Lung (tissue), 12 donors: ENCODE data around the gene HERC6. TPM values are rescaled to one million over a fixed set of nuclear protein-coding genes. Genes with fewer than 3 reads are reported as not detected.

Experiments
- ATAC-seq: fragments of 200-7000 bp; cut with Tn5 transposase; one replicate; pipeline ENCODE4 v1.9.1; 2020; ENCODE audit warnings: moderate number of reproducible peaks; ENCODE audit not compliant: insufficient read depth, low FRiP score
- DNase-seq, 3 donors: peaks; one replicate each; pipeline ENCODE4 v3.0.0-alpha.2; 2013 to 2017
- H3K27ac ChIP-seq, 2 donors: one replicate each; pipeline ENCODE4 v1.5.1; 2013; ENCODE audit warnings: mild to moderate bottlenecking in 2 of 2, moderate library complexity in 2 of 2, control low read depth in 1 of 2, inconsistent platforms in 1 of 2, low read depth in 1 of 2, low read length in 1 of 2
- H3K27me3 ChIP-seq, 3 donors: one replicate each; pipeline ENCODE4 v1.5.1; 2013; ENCODE audit warnings: low read length in 2 of 3; ENCODE audit not compliant: control insufficient read depth in 3 of 3, insufficient read depth in 3 of 3
- H3K36me3 ChIP-seq, 4 donors: one replicate each; pipeline ENCODE4 v1.5.1; 2013; ENCODE audit warnings: low read length in 4 of 4, mild to moderate bottlenecking in 1 of 4, moderate library complexity in 1 of 4; ENCODE audit not compliant: control insufficient read depth in 4 of 4, insufficient read depth in 4 of 4
- H3K4me1 ChIP-seq, 5 donors: one replicate each; pipeline ENCODE4 v1.5.1; 2013; ENCODE audit warnings: low read length in 5 of 5, mild to moderate bottlenecking in 2 of 5, moderate library complexity in 1 of 5; ENCODE audit not compliant: control insufficient read depth in 5 of 5, insufficient read depth in 5 of 5
- H3K4me3 ChIP-seq: one replicate; pipeline ENCODE4 v1.5.1; 2013; ENCODE audit warnings: mild to moderate bottlenecking, control low read depth, moderate library complexity
- H3K9ac ChIP-seq, 2 donors: one replicate each; pipeline ENCODE4 v1.5.1; 2013; ENCODE audit warnings: low read length in 2 of 2, control low read depth in 1 of 2; ENCODE audit not compliant: insufficient read depth in 1 of 2
- H3K9me3 ChIP-seq, 4 donors: one replicate each; pipeline ENCODE4 v1.5.1; 2013; ENCODE audit warnings: low read length in 3 of 4, mild to moderate bottlenecking in 1 of 4, moderate library complexity in 1 of 4; ENCODE audit not compliant: control insufficient read depth in 4 of 4, insufficient read depth in 3 of 4
- CTCF ChIP-seq: IDR thresholded peaks from 2 replicates; pipeline ENCODE4 v1.5.1; 2012; ENCODE audit warnings: mild to moderate bottlenecking; ENCODE audit errors: control extremely low read depth, extremely low read depth
- WGBS, 2 donors: extraction: QIAGEN DNeasy Blood & Tissue Kit; methylation state at CpG; one replicate each; pipeline ENCODE4 v1.1.7; 2013; 5-methylcytosine and 5-hydroxymethylcytosine counted together
- polyA plus RNA-seq, 2 donors: library from polyadenylated mRNA; stranded (reverse); fragments of 200-250 nt; gene quantifications; one replicate each; pipeline ENCODE4 v1.2.1, GENCODE V29; 2013
- total RNA-seq, 2 donors: library from RNA; depleted of rRNA in 1 of 2; stranded (reverse); fragments of >200 nt in 1 of 2; gene quantifications; one replicate each; pipeline ENCODE4 v1.2.1, GENCODE V29; 2014 to 2021
- donor health status: control.
- donor health status: control.
- donor health status: Bipolar disorder and iron deficiency.
- donor health status: healthy.
- donor health status: DM: yes; HTN: yes; CAD: no.

Gene HERC6
- total and polyA plus RNA-seq, 4 donors: 3.4 to 21.7 (median 10.0) TPM

GRCh38 chr4:88467392-88467791 lies 88.7 kb downstream of the HERC6 start:
- H3K4me3 ChIP-seq: no peak overlapping the region
- H3K27me3 ChIP-seq: peaks cover 0 to under 1% (median 0%) of the 10 kb centered on the region in 3 donors
- ATAC-seq (no peak), DNase-seq (no peak)
- WGBS, 2 donors: 73 to 84% methylated on average over 2 of the region's 2 CpGs
- peaks cover 3 to 23% (median 8%) of the 10 kb centered on the region in 4 donors for H3K36me3 ChIP-seq
- no peak overlapping the region for H3K9ac ChIP-seq
- H3K4me1 ChIP-seq: no peaks in the 10 kb centered on the region
- no peak overlapping the region for H3K27ac ChIP-seq
- TF ChIP-seq CTCF: no peak
- no peaks in the 10 kb centered on the region for H3K9me3 ChIP-seq

GRCh38 chr4:88477229-88477860 lies 98.7 kb downstream of the HERC6 start:
- Histone ChIP-seq H3K27me3 (peaks cover 0 to 3% (median 0%) of the 10 kb centered on the region in 3 donors), H3K36me3 (peaks cover 0 to 12% (median under 1%) of the 10 kb centered on the region in 4 donors), H3K9ac (no peak overlapping the region), H3K4me1 (peaks cover 0 to 3% (median 0%) of the 10 kb centered on the region in 5 donors), H3K4me3 (no peak overlapping the region), H3K27ac (no peak overlapping the region), H3K9me3 (no peaks in the 10 kb centered on the region)
- WGBS, 2 donors: 57 to 75% methylated on average over 5 of the region's 5 CpGs
- ATAC-seq (no peak), DNase-seq (no peak)
- TF ChIP-seq CTCF: no peak

GRCh38 chr4:88478247-88478646 lies 99.6 kb downstream of the HERC6 start:
- Histone ChIP-seq H3K27me3 (no peaks in the 10 kb centered on the region), H3K27ac (no peak overlapping the region), H3K36me3 (peaks cover 0 to 12% (median under 1%) of the 10 kb centered on the region in 4 donors), H3K9ac (no peak overlapping the region), H3K4me3 (no peak overlapping the region), H3K9me3 (no peaks in the 10 kb centered on the region), H3K4me1 (peaks cover 0 to 3% (median 0%) of the 10 kb centered on the region in 5 donors)
- no peak for ATAC-seq
- no peak for DNase-seq
- TF ChIP-seq CTCF: no peak
- WGBS, 2 donors: 93% methylated on average over 2 of the region's 2 CpGs
